Tibial nerve (tissue), 4 donors: Measurements from ENCODE around the gene CSKMT.

Source experiments
- EP300 ChIP-seq, 2 donors: sonication (generic); formaldehyde crosslinking; IDR thresholded peaks; one replicate each; pipeline ENCODE4 v1.6.1; 2017; ENCODE audit warnings: antibody characterized with exemption in 2 of 2, mild to moderate bottlenecking in 1 of 2
- POLR2A ChIP-seq, 2 donors: fragments of 450-650 bp; IDR thresholded peaks; one replicate each; pipeline ENCODE4 v1.6.1; 2017; ENCODE audit warnings: antibody characterized with exemption in 2 of 2, mild to moderate bottlenecking in 2 of 2, moderate library complexity in 2 of 2
- TF ChIP-seq, protein P1 (sequence below), 5 experiments: fragments of 200-600 bp in 3 of 5; fragments of 450-650 bp in 2 of 5; sonication (generic) in 3 of 5; IDR thresholded peaks; one replicate each; pipeline ENCODE4 v1.5.1; 2016 to 2019; ENCODE audit warnings: antibody characterized with exemption in 5 of 5, mild to moderate bottlenecking in 3 of 5, moderate library complexity in 2 of 5

DNA sequence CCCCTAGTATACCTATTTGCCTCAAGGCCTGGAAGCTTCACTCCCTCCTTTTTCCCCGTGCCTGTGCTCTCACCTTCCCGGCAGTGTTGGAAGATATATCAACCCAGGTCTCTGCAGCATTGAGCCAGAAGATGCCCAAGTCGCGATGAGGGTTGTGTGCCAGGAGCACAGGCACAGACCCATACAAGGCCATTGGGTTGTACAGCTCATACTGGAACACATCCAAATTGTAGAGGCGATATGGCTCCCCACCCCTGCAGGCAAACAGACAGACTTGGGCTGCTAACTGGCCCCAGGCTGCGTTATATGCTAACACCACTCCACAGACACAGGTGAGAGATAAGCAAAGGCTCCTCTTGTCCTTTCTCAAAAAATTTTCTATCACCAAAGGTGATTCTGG is 32.6 kb upstream of the CSKMT start:
- TF ChIP-seq POLR2A (IDR thresholded peaks at IDR 0.05) (no peak), EP300 (IDR thresholded peaks at IDR 0.05) (no peak)
- TF ChIP-seq, protein P1, sequence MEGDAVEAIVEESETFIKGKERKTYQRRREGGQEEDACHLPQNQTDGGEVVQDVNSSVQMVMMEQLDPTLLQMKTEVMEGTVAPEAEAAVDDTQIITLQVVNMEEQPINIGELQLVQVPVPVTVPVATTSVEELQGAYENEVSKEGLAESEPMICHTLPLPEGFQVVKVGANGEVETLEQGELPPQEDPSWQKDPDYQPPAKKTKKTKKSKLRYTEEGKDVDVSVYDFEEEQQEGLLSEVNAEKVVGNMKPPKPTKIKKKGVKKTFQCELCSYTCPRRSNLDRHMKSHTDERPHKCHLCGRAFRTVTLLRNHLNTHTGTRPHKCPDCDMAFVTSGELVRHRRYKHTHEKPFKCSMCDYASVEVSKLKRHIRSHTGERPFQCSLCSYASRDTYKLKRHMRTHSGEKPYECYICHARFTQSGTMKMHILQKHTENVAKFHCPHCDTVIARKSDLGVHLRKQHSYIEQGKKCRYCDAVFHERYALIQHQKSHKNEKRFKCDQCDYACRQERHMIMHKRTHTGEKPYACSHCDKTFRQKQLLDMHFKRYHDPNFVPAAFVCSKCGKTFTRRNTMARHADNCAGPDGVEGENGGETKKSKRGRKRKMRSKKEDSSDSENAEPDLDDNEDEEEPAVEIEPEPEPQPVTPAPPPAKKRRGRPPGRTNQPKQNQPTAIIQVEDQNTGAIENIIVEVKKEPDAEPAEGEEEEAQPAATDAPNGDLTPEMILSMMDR (IDR thresholded peaks at IDR 0.05) = no peak
